GM21825 (cell line): Measurements from ENCODE around the gene C1R.
A peak's percentile ranks its signal among the peaks of the same experiment; 100 is the strongest.
"Not testable (repeated sequence)": the region's sequence is repeated elsewhere in the genome, so short reads cannot be mapped to it uniquely, and the experiment has no call there.

Experiments used
- ATAC-seq: cut with Tn5 transposase; IDR thresholded peaks from one replicate; pipeline ENCODE4 v1.9.1; 2021; ENCODE audit warnings: mild to moderate bottlenecking, moderate library complexity; ENCODE audit not compliant: unreplicated experiment

C1R gene

DNA sequence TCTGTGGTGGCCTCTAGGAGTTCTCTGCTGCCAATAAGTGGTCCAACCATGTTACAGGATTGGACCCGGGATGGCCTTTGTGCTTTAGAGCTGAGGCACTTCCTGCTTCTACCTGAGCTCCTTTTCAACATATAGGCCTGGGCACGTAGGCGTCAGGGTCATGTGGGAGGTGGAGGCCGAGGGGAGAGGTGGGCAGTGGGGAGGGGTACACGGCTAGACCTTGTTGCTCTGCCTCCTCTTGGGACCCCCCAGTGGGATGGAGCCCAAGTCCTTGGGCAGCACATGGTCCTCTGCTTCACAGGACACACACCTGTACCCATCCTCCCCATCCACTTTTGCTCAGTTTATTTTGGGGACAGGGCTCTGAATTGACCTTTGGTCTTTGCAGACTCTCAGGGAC, 29.1 kb upstream of the C1R start:
- ATAC-seq, result no peak

DNA sequence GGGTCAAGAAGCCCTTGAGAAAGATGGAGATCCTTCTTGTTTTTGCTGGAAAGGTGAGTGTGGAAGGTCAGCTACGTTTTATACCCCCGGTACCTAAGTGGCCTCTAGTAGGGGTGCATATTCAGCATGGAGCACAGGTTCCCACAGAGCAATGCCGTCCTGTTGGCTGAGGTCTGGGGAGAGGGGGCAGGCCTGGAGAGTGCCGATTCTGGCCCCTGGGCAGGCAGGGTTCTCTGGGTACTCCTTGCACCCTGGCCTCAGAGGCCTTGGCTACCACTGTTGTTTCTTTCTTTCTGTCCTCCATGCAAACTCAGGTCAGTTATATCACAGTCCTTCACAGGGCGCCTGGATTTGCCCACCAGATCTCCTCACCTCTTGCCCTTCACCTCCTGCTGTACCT, 27.9 kb upstream of the C1R start:
- ATAC-seq, result no peak

DNA sequence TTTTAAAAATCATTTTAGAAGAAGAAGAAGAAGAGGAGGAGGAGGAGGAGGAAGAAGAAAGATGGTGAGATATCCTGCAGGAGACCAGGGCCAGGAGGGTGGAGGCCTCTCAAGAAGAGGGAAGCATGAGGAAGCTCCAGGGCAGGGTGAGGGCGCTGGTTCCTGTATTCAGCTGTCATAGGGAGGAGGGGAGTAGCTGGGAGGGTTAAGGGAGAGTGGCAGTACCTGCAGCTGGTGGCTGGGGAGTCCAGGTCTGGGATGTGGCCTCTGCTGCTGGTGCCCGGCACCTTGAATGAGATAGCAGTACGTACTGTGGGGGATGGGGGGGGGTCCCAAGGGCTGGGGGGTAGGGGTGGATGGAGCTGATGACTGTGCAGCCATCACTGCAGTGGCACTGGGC, 26.6 kb upstream of the C1R start:
- ATAC-seq, result no peak

DNA sequence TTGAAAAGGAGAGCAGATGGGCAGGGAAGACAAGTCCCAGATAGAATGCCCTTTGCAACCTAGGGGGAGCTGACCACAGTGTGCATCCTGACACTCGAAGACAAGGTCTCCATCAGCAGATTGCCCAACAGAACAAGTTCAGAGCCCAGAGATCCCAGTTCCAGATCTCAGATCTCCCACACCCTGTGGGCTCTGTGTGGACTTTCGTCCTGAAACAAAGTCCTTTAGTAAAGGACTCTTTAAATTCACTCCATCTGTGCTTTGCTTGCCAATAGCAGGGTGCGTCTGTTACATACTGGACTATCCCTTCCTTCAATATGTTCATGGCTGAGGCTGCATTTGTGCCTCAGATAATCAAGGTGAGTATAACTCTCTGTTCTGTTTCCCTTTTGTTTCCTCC, 25.4 kb upstream of the C1R start:
- ATAC-seq, result no peak

DNA sequence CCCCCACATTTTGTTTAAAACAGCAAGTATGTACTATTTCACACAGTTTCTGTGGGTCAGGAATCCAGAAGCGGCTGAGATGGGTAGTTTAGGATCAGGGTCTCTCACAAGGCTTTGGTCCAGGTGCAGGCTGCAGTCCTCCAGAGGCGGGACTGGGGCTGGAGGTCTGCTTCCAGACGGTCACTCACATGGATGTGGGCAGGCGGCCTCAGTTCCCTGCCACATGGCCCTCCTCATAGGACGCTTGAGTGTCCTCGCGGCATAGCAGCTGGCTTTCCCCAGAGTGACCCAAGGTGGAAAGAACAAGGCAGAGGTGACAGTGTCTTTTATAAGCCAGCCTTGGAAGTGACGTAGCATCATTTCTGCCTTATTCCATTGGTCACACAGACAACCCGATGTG, 24.7 kb upstream of the C1R start:
- ATAC-seq, result no peak

DNA sequence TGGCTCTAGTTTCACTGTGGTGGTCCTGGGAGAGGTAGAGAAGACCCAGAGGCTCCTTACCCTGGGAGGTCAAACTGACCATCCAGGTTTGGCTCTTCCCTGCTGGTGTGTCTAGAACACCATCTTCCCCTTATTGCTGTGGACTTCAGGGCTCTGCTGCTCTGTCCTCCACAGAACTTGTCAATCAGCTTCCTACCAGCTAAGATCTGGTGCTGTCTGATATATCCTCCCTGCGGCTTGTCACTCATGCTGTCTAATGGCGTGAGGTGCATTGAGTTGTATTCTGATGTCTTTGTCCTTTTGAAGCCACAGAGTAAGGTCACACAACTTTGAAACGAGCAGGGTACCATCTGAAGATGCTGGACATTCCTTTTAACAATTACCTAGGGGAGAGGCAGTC, 24.0 kb upstream of the C1R start:
- ATAC-seq, result no peak

DNA sequence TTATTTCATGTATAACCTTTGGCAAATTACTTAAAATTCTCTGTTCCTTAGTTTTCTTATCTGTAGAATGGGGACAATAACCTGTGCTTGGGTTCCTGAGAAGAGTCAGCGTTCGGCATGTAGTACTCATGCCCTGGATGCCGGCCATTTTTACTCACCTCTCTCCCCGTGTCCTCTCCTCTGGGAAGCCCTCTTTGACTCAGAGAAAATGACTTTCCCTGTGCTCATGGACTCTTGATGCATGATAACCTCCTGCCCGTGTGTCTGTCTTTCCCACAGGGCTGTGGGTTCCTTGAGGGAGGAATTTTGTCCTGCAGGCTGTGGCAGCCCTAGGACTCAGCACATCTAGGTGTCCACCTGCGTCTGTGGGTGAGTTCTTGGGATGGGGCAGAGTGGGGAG, 22.6 kb upstream of the C1R start:
- ATAC-seq, result no peak

DNA sequence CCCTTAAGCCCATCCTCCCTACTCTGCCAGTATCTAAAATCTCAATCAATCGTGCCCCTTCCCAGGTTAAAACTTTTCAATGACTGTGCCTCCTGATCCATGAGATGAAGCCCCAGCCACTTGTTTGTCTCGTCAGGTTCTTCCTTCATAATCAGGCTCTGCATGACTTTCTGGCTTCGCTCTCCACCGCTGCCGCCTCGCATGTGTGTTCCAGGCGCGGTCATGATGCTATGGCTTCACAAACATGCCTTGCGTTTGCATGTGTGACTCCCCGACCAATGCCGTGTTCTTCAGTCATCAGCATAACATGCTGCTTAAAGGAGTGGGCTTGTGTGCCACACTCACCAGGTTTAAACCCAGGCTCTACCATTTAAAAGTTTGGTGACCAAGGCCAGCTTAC, 21.8 kb upstream of the C1R start:
- ATAC-seq, result no peak

DNA sequence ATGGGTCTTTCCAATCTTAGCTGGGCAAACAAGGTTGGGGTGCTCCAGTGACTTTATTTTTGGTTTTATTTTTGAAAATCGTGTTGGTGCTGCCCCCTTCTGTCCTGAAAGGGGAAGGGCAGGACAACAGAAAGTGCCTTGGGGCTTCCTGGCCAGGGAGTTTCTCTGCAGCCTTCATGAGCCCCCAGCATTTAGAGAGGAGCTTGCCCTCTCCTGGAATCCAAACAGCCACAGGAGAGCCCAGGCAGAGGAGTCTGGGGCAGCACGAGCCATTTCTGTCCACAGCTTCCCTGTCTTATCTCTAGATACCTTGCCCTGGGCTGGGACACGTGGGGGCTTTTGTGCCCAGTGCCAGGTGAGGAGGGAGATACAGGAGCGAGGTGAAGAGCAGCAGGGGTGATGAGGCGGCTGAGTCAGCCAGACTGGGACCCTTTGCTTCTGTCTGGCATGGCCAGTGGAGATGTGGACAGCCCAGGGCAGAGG, 21.2 kb upstream of the C1R start:
- no peak for ATAC-seq

DNA sequence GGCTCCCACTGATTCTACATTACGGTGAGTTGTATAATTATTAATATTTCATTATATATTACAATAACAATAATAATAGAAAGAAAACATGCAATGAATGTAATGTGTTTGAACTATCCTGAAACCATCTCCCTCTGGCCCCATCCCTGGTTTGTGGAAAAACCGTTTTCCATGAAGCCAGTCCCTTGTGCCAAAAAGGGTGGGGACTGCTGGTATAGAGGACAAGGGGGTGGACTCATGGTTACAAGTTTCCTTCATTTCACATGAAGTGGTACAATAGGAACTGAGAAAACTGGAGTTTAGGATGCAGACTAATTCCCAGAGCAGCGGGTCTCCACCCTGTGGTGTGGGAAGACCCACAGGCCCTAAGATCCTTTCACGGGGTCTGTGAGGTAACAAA, 19.8 kb upstream of the C1R start:
- no peak for ATAC-seq

DNA sequence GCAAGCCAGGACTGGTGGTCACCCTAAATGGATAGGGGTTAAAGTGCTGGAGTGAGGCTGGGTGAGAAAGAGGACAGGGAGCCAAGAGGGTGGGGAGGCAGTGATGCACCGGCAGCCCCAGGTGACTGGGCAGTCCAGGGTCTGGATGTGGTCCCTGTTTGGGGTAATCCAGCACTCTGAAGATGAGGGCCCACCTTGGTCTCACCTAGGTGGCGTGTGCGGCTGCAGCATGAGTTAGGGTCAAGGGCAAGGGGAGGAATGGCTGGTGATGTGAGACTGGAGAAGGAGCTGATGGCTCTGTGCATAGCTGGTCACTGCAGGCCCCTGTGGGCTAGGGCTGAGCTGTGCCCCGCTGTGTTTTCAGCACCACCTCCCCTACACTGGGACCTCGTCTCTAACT, 18.4 kb upstream of the C1R start:
- ATAC-seq, result no peak

DNA sequence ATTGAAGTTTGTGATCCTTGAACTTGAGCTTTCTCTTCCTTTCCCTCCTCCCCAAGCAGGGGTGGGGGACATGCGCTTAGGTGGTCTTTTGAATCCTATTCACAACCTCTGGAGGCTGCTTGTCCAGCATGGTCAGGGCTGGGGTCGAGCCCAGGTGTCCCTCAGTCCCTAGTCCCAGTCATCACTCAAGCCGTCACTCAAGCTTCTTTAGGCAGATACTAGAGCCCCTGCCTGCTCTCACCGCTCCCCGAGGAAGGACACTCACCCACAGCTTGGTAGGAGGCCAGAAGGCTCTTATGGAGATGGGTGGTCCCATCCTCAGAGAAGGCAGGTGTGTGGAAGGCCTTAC, 17.3 kb upstream of the C1R start:
- no peak for ATAC-seq

DNA sequence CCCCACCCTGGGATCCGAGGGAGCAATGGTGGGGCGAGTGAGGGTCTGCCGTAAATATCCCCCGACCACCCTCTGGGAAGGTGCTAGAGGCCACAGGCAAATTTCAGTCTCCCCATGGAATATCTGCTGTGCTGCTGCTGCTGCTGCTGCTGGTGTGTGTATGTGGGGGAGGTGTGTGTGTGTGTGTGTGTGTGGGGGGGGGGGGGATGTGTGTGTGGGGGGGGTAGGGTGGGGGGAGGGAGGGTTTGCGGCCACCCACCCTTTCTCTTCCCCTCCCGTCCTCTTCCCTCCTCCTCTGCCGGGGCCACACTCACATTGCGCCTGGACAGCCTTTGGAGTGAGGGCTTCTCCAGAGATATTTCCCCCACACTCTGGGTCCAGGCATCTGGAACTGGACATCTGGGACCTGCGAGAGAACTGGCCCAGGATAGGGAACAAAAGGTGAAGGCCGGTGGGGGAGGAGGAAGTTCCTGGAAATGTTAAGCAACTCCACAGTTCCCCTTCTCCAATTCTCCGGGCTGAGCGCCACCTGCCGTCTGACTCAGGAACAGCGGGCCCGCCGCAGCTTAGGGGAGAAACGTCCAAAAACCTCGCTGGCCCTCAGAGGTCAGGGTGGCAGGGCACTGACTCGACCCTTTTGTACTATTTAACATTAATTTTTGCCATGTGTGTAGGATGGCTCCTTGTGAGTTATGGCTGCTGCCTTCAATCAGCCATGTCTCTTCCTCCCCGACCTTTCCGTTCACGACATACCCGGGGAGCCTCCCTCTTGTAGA, 16.7 kb upstream of the C1R start, which contains the start of gene C1RL:
Gene C1RL (minus strand): TSS at position 419 of the 776 bp plus-strand sequence. CDS start 34 bp downstream, at position 385.
- ATAC-seq, result no peak

DNA sequence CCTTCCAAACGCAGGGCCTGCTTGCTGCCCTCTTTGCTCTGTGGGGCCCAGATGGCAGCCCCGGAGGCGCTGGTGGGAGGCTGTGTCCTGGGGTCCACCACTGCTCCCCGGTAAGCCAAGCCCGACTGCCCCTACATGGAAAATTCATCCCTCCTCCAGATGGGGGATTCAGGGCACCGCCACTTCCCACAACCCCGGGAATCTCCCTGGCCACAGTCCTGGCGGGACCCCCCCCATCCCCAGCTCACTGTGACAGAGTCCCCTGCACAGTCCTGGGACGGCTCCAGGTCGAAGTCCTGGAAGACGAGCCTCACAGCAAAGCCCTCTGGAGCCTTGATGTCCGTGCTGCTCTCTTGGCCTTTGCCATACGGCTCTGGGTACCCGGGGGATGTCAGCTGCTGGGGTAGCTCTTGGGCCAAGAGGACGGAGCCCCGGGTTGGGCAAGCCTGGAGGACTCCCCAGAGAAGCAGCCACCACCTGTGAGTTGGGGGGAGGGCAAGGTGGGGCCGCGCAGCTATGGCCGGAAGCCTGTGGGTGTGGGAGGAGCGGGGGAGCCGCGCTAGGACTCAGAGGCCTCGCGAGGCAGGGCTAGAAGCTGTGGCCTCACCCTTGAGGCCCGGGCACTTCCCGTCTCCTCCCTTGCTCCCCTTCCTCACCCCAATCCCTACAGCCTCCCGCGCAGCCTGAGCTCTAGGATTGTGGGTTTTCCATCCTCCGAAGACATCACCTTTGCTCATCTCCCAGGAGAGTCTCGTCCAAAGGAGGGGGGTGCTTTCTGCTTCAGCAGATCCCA, 16.0 kb upstream of the C1R start:
- ATAC-seq, result peak; percentile 90

DNA sequence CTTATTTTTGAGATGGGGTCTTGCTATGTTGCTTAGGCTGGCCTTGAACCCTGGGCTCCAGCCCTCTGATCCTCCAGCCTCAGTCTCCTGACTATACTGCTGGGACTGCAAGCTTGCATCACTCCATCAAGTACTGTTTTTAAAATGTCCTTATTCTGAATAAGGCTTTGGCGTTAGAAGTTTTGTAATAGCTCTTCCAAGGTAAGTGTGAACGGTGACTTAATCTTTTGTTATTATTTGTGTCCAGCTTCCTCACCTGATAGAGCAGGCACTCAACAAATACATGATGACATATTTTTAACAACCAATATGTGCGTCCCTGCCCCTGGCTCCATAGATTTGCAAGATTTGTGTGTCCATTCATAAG, 15.4 kb upstream of the C1R start:
- ATAC-seq, result no peak

DNA sequence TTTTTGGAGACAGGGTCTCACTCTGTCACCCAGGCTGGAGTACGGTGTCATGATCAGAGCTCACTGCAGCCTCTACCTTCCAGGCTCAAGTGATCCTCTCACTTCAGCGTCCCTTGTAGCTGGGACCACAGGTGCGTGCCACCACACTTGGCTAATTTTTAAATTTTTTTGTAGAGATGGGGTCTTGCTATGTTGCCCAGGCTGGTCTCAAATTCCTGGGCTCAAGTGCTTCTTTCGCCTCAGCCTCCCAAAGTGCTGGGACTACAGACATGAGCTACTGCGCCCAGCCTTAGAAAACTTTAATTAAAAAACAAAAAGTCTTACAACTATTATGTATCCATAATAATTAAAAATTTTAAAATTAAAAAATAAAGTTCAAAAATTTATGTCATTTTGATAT, 14.9 kb upstream of the C1R start:
- ATAC-seq, result not testable (repeated sequence)

DNA sequence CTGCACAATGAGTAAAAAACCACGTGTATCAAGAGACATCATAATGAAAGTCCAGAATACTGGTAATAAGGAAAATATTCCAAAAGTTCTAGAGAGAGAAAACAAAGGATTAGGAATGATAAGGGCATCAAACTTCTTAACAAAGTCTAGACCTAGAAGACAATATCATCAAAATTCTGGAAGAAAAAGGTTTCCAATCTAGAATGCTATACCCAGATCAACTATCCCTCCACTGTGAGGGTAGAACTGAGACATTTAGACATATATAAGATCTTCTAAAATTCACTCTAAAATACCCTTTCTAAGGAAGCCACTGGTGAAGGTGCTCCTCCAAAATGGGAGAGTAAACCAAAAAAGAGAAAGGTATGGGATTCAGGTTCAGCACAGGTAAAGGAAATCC, 13.8 kb upstream of the C1R start:
- ATAC-seq, result no peak

DNA sequence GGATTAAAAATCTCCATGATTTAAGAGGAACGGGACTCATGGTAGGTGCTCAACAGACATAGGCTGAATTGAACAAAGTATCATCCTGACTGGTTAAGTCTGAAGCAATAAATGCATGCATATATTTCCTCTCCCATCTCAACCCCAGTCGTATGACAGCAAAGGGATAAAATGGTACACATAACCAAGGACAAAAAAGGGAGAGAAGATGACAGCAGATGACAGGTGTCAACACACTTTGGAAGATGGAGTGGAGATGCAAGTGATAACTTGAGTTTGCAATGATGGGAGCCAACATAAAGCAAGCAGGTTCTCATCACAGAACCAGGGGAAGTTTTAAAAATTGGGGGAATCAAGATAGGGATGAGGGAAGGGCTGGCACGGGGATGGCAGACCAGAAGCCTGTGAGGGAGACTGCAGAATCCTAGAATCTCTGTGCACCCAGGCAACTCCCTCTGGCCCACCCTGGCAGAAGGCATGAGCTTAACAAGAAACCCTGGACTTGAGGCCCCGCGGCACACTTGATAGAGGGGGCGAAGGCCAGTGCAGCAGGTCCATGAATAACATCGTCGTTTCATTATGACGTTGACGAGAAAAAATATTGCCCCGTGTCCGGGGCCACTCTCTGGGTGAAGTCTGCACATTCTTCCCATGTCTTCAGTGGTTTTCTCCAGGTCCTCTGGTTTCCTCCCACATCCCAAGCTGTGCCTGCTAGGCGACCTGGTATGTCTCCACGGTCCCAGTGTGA, 11.8 kb upstream of the C1R start:
- ATAC-seq, result no peak

DNA sequence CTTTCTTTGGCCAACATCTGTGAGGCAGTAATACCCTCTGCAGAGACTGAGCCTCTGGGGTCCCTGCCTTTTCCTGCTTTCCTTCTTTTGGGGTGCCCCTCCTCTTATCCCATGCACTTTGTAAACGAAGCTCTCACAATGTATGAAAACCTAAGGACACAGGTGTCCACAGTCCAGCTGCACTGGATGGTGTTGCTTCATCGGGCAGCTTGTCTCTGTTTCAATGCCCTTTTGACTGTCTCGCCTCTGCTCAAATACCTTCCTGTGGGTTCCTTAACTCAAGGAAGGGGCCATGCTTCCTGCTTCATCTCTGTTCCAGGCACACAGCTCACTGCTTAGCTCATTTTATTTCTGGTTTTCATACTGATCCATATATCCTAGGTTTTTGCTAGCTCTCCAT, 10.3 kb upstream of the C1R start:
- ATAC-seq, result no peak

DNA sequence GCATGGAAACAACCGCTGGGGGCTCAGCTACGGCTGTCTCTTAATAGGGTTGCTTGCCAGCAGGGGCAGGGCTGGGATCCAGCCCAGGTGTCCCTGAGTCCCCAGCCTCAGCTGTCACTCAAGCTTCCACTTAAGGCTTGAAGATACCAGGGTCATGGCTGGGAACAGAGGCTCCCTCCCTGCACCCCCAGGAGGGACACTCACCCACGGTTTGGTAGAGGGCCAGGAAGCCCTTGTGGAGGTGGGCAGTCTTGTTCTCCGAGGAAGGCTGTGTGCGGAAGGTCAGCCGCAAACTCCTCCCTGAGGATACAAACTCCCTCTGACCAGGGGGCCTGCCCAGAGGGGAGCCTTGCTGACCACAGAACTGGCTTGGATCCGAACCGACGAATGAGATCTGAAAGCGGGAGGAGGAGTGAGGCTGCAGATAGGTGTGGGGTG, 9.5 kb upstream of the C1R start:
- no peak for ATAC-seq

DNA sequence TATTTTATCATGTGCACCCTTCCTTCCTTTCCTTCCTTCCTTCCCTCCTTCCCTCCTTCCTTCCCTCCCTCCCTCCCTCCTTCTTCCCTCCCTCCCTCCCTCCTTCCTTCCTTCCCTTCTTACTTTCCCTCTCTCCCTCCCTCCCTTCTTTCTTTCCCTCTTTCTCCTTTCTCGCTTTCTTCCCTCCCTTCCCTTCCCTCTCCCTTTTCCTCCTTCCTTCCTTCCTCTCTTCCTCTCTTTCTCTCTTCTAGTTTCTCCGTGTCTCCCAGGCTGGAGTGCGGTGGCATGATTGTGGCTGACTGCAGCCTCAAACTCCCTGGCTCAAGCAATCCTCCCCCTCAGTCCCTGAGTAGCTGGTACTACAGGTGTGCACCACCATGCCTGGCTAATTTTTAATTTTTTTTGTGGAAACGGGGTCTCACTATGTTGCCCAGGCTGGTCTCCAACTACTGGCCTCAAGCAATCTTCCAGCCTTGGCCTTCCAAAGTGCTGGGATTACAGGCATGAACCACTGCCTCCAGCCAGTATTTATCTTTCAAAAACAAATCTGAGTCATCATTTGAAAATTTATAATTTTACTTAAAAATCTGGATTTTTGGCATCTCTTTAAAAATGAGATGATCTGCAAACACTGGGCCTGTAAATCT, 8.9 kb upstream of the C1R start:
- no peak for ATAC-seq
